PC-3 (cell line): ENCODE results near the gene STIM1. TPM values are rescaled to one million over a fixed set of nuclear protein-coding genes. Genes with fewer than 3 reads are reported as not detected.

Source experiments
- ATAC-seq: fragments of 200-7000 bp; cut with Tn5 transposase; 2 replicates; pipeline ENCODE4 v1.9.1; 2020; ENCODE audit warnings: mild to moderate bottlenecking, moderate library complexity
- BruUV-seq: library from RNA; stranded (reverse); fragments of 400-500 nt; replicated peaks from 2 replicates; lab custom pipeline; 2021; lab: Mats Ljungman, UMichigan
- CTCF ChIA-PET: fragments of 300-600 bp; sonication (Branson Sonifier 250); formaldehyde crosslinking; loops from one replicate; lab custom pipeline; 2022; ENCODE audit warnings: antibody characterized with exemption; lab: Charles Lee
- POLR2A ChIA-PET: fragments of 300-600 bp; sonication (Branson Sonifier 250); formaldehyde crosslinking; loops from one replicate; lab custom pipeline; 2022; ENCODE audit warnings: antibody characterized with exemption; ENCODE audit not compliant: unreplicated experiment; lab: Charles Lee
- DNase-seq: peaks from one replicate; pipeline ENCODE4 v3.0.0-alpha.2; 2015
- H2AFZ ChIP-seq: fragments of 300-600 bp; sonication (generic); 2 replicates; pipeline ENCODE4 v1.6.0; 2016; ENCODE audit warnings: antibody characterized with exemption, low read length
- H3F3A ChIP-seq: fragments of 300-600 bp; sonication (generic); one replicate; pipeline ENCODE4 v1.6.0; 2017; ENCODE audit warnings: antibody characterized with exemption, low read length, control low read depth, mild to moderate bottlenecking; ENCODE audit not compliant: unreplicated experiment
- H3K27ac ChIP-seq: fragments of 300-600 bp; sonication (generic); 2 replicates; pipeline ENCODE4 v1.5.1; 2016; ENCODE audit warnings: mild to moderate bottlenecking, low read length
- H3K27me3 ChIP-seq: fragments of 300-600 bp; sonication (generic); 2 replicates; pipeline ENCODE4 v1.6.1; 2016; ENCODE audit warnings: low read length, mixed read lengths
- H3K36me3 ChIP-seq: fragments of 300-600 bp; sonication (generic); 2 replicates; pipeline ENCODE4 v1.6.1; 2016; ENCODE audit warnings: low read depth, mixed run types, low read length, mixed read lengths
- H3K4me1 ChIP-seq: fragments of 300-600 bp; sonication (generic); 2 replicates; pipeline ENCODE4 v1.5.1; 2016; ENCODE audit warnings: low read length; ENCODE audit not compliant: insufficient read depth
- H3K4me2 ChIP-seq: fragments of 300-600 bp; sonication (generic); 2 replicates; pipeline ENCODE4 v1.6.0; 2016; ENCODE audit warnings: low read length
- H3K4me3 ChIP-seq: fragments of 300-600 bp; sonication (generic); 2 replicates; pipeline ENCODE4 v1.5.1; 2016; ENCODE audit warnings: mild to moderate bottlenecking, low read length, mixed read lengths
- H3K79me2 ChIP-seq: fragments of 300-600 bp; sonication (generic); 2 replicates; pipeline ENCODE4 v1.6.1; 2017; ENCODE audit warnings: low read length, mixed read lengths
- H3K9ac ChIP-seq: fragments of 300-600 bp; sonication (generic); 2 replicates; pipeline ENCODE4 v1.6.0; 2016; ENCODE audit warnings: mild to moderate bottlenecking, low read length
- H3K9me2 ChIP-seq: fragments of 300-600 bp; sonication (generic); replicated peaks from 2 replicates; pipeline ENCODE4 v1.6.1; 2016; ENCODE audit warnings: mixed run types, low read length, mixed read lengths
- H3K9me3 ChIP-seq: fragments of 300-600 bp; sonication (generic); 2 replicates; pipeline ENCODE4 v1.6.1; 2016; ENCODE audit warnings: low read length, mixed read lengths
- H4K20me1 ChIP-seq: fragments of 300-600 bp; sonication (generic); 2 replicates; pipeline ENCODE4 v1.6.1; 2016; ENCODE audit warnings: low read length, mixed read lengths
- EZH2 ChIP-seq: fragments of 300-600 bp; sonication (generic); IDR thresholded peaks from one replicate; pipeline ENCODE4 v1.6.1; 2017; ENCODE audit warnings: antibody characterized with exemption, mild to moderate bottlenecking, low read length; ENCODE audit not compliant: unreplicated experiment
- EZH2phosphoT487 ChIP-seq: fragments of 300-600 bp; sonication (generic); IDR thresholded peaks from 2 replicates; pipeline ENCODE4 v1.6.1; 2018; ENCODE audit warnings: mild to moderate bottlenecking, antibody characterized with exemption, low read length, borderline replicate concordance
- intact Hi-C: fragments of 100-400 bp; cut with micrococcal nuclease; formaldehyde crosslinking; loops from 2 replicates; pipeline ENCODE4 v1.9.0; 2023
- total RNA-seq: library from RNA; depleted of rRNA; stranded (reverse); fragments of >200 nt; gene quantifications from 2 replicates; pipeline ENCODE4 v1.2.3, GENCODE V29; 2014
- TF ChIP-seq, protein P1 (sequence below): fragments of 300-600 bp; sonication (generic); conservative IDR thresholded peaks from 2 replicates; pipeline ENCODE4 v1.5.1; 2017; ENCODE audit warnings: antibody characterized with exemption, low read depth, mild to moderate bottlenecking, low read length

STIM1 gene
- total RNA-seq, 1 experiment from 2014 or later: 22.8 TPM

DNA sequence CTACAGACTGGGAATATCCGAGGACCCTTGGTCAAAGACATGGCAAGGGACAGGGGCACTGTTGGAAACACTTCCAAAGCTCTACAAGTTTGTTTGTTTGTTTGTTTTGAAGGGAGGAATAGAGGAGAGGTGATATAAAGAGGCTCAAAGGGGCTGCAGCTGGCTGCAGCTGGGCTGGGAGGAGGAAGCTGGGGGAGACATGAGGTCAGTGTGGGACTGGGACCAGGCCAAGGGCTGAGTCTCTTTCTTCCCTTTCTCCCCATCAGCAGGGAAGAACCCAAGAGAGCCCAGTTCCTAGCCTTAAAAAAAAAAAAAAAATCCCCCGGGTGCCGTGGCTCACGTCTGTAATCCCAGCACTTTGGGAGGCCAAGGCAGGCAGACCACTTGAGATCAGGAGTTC is 19.7 kb upstream of the STIM1 start:
- H3K4me2 ChIP-seq: no peak overlapping the region
- H3K9ac ChIP-seq: no peak overlapping the region
- no peak for ATAC-seq
- TF ChIP-seq, protein P1, sequence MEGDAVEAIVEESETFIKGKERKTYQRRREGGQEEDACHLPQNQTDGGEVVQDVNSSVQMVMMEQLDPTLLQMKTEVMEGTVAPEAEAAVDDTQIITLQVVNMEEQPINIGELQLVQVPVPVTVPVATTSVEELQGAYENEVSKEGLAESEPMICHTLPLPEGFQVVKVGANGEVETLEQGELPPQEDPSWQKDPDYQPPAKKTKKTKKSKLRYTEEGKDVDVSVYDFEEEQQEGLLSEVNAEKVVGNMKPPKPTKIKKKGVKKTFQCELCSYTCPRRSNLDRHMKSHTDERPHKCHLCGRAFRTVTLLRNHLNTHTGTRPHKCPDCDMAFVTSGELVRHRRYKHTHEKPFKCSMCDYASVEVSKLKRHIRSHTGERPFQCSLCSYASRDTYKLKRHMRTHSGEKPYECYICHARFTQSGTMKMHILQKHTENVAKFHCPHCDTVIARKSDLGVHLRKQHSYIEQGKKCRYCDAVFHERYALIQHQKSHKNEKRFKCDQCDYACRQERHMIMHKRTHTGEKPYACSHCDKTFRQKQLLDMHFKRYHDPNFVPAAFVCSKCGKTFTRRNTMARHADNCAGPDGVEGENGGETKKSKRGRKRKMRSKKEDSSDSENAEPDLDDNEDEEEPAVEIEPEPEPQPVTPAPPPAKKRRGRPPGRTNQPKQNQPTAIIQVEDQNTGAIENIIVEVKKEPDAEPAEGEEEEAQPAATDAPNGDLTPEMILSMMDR: no peak
- TF ChIP-seq EZH2phosphoT487 (no peak), EZH2 (no peak)
- H4K20me1 ChIP-seq: peaks cover 12% of the 10 kb centered on the region
- intact Hi-C loops: no loop called here
- no peaks in the 10 kb centered on the region for H3K9me2 ChIP-seq
- H3K79me2 ChIP-seq: peaks cover 88% of the 10 kb centered on the region
- H2AFZ ChIP-seq: no peak overlapping the region
- no TSS peak for BruUV-seq
- H3K27ac ChIP-seq: no peak overlapping the region
- DNase-seq: no peak
- H3K4me3 ChIP-seq: no peak overlapping the region
- ChIA-PET CTCF (no interaction called here), POLR2A (no interaction called here)
- H3K36me3 ChIP-seq: peaks cover 2% of the 10 kb centered on the region; the same call in 1 of the 2 replicates
- H3K9me3 ChIP-seq: no peaks in the 10 kb centered on the region
- no peaks in the 10 kb centered on the region for H3K27me3 ChIP-seq
- no peaks in the 10 kb centered on the region for H3F3A ChIP-seq
- peaks cover 11% of the 10 kb centered on the region for H3K4me1 ChIP-seq

DNA sequence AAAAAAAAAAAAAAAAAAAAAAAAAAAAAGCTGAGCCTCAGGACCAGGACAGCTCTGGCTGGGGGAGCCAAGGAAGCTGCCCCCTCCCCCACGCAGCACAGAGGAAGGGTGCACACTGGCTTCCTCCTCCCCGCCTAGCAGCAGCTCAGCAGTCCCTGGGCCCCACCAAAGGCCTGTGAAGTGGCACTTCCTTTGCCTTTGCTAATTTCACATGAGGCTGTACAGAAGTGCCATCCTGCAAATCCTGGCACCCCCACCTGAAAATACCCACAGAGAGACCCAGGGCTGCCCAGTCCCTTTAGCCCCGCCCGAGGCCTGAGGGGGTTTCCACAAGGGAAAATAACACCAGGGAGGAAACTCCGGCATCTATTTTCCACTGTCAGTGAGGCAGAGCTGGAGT is 18.6 kb upstream of the STIM1 start:
- Histone ChIP-seq H3F3A (no peaks in the 10 kb centered on the region), H3K4me1 (peaks cover 14% of the 10 kb centered on the region), H3K4me2 (no peak overlapping the region), H3K36me3 (no peaks in the 10 kb centered on the region; the same call in 1 of the 2 replicates), H4K20me1 (peaks cover 12% of the 10 kb centered on the region), H2AFZ (no peak overlapping the region), H3K27ac (no peak overlapping the region), H3K4me3 (no peak overlapping the region), H3K9me2 (no peaks in the 10 kb centered on the region), H3K79me2 (peaks cover 77% of the 10 kb centered on the region), H3K27me3 (no peaks in the 10 kb centered on the region), H3K9ac (no peak overlapping the region), H3K9me3 (no peaks in the 10 kb centered on the region)
- TF ChIP-seq, protein P1: no peak
- TF ChIP-seq EZH2phosphoT487 (no peak), EZH2 (no peak)
- BruUV-seq: no TSS peak
- CTCF ChIA-PET: no interaction called here
- POLR2A ChIA-PET: no interaction called here
- DNase-seq (no peak), ATAC-seq (no peak)
- intact Hi-C loops: no loop called here

DNA sequence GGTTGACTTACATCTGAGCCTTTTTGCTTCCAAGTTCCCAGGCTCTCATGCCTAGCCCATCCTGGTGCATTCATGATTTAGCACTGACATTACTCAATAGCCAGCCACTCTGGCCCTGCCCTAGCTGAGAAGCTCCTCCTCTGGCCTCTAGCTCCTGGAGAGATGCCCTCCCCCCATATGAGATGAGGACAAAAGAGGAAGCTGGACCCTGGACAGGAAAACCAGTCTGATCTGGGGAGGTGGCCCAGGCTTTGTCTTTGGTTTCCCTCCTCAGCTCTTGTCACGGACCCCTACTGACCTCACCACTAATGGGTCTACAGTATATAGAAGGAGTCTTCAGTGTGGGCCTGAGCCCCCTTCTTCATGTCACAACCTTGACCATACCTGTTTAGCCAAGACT is 17.7 kb upstream of the STIM1 start:
- H4K20me1 ChIP-seq: peaks cover 12% of the 10 kb centered on the region
- H3K9ac ChIP-seq: no peak overlapping the region
- CTCF ChIA-PET: no interaction called here
- no peak overlapping the region for H3K27ac ChIP-seq
- no peak overlapping the region for H2AFZ ChIP-seq
- TF ChIP-seq, protein P1: no peak
- TF ChIP-seq EZH2phosphoT487 (no peak), EZH2 (no peak)
- H3K4me2 ChIP-seq: no peak overlapping the region
- DNase-seq (no peak), ATAC-seq (no peak)
- H3F3A ChIP-seq: no peaks in the 10 kb centered on the region
- BruUV-seq: no TSS peak
- intact Hi-C loops: no loop called here
- no peaks in the 10 kb centered on the region; the same call in 1 of the 2 replicates for H3K36me3 ChIP-seq
- peaks cover 17% of the 10 kb centered on the region for H3K4me1 ChIP-seq
- peaks cover 70% of the 10 kb centered on the region for H3K79me2 ChIP-seq
- POLR2A ChIA-PET: no interaction called here
- no peaks in the 10 kb centered on the region for H3K27me3 ChIP-seq
- no peak overlapping the region for H3K4me3 ChIP-seq
- no peaks in the 10 kb centered on the region for H3K9me2 ChIP-seq
- no peaks in the 10 kb centered on the region for H3K9me3 ChIP-seq
